Measurements from ENCODE around the gene RBBP6.
"Not testable (repeated sequence)": the region's sequence is repeated elsewhere in the genome, so short reads cannot be mapped to it uniquely, and the experiment has no call there.

The RBBP6 gene

GRCh38 chr16:24571096-24571495 is 31.7 kb downstream of the RBBP6 start:
- no peak for DNase-seq

GRCh38 chr16:24572069-24572468 is 32.7 kb downstream of the RBBP6 start:
- DNase-seq: no peak

GRCh38 chr16:24573141-24573540 is 33.8 kb downstream of the RBBP6 start:
- no peak for DNase-seq

- DNase-seq: not testable (repeated sequence)
Measured at GRCh38 chr16:24574515-24575485, 35.4 kb downstream of the RBBP6 start.

- not testable (repeated sequence) for DNase-seq
Measured at GRCh38 chr16:24575791-24576190, 36.4 kb downstream of the RBBP6 start.

- no peak for DNase-seq
Measured at GRCh38 chr16:24577167-24577566, 37.8 kb downstream of the RBBP6 start.

- DNase-seq: no peak
Measured at GRCh38 chr16:24580665-24581064, 41.3 kb downstream of the RBBP6 start.

GRCh38 chr16:24583494-24583893 is 44.1 kb downstream of the RBBP6 start:
- no peak for DNase-seq

GRCh38 chr16:24589997-24590396 is 50.6 kb downstream of the RBBP6 start:
- no peak for DNase-seq

GRCh38 chr16:24598777-24599437 is 59.5 kb downstream of the RBBP6 start:
- DNase-seq: no peak

- no peak for DNase-seq
Measured at GRCh38 chr16:24609417-24609739, 70.0 kb downstream of the RBBP6 start.

GRCh38 chr16:24609740-24610415 is 70.5 kb downstream of the RBBP6 start:
- DNase-seq: peak; percentile 87 to 93

- DNase-seq: peak in 1 of 2 experiments; percentile 41
Measured at GRCh38 chr16:24610416-24610755, 71.0 kb downstream of the RBBP6 start.

- DNase-seq: no peak
Measured at GRCh38 chr16:24611310-24611709, 71.9 kb downstream of the RBBP6 start.

GRCh38 chr16:24612656-24613055 is 73.3 kb downstream of the RBBP6 start:
- DNase-seq: no peak

GRCh38 chr16:24613267-24613666 is 73.9 kb downstream of the RBBP6 start:
- not testable (repeated sequence) for DNase-seq

GRCh38 chr16:24617502-24617901 is 78.1 kb downstream of the RBBP6 start:
- DNase-seq: no peak
